Activated naive CD8-positive, alpha-beta T cell treated with anti-CD3 and anti-CD28 coated beads, Interleukin-2, amount 50 U/mL, for 24 hours (primary cell): ENCODE results near the gene ZMYM2.
"Not testable (repeated sequence)": the region's sequence is repeated elsewhere in the genome, so short reads cannot be mapped to it uniquely, and the experiment has no call there.

Source experiments
- ATAC-seq: fragments of 150-1000 bp; cut with Tn5 transposase; one replicate; pipeline ENCODE4 v1.10.0; 2021
- DNase-seq: peaks from one replicate; pipeline ENCODE4 v3.0.0; 2021
- H3K27ac Mint-ChIP-seq: one replicate; pipeline ENCODE4 v1.8.0; 2021; ENCODE audit warnings: mild to moderate bottlenecking, mixed read lengths
- H3K27me3 Mint-ChIP-seq: one replicate; pipeline ENCODE4 v1.8.0; 2021; ENCODE audit warnings: mixed read lengths
- H3K36me3 Mint-ChIP-seq: one replicate; pipeline ENCODE4 v1.8.0; 2021; ENCODE audit warnings: low read depth, mixed read lengths
- H3K4me1 Mint-ChIP-seq: one replicate; pipeline ENCODE4 v1.8.0; 2021; ENCODE audit warnings: mixed read lengths
- H3K4me3 Mint-ChIP-seq: one replicate; pipeline ENCODE4 v1.8.0; 2021; ENCODE audit warnings: mild to moderate bottlenecking, moderate library complexity, mixed read lengths
- H3K9me3 Mint-ChIP-seq: one replicate; pipeline ENCODE4 v1.8.0; 2021; ENCODE audit warnings: mixed read lengths

The ZMYM2 gene

DNA sequence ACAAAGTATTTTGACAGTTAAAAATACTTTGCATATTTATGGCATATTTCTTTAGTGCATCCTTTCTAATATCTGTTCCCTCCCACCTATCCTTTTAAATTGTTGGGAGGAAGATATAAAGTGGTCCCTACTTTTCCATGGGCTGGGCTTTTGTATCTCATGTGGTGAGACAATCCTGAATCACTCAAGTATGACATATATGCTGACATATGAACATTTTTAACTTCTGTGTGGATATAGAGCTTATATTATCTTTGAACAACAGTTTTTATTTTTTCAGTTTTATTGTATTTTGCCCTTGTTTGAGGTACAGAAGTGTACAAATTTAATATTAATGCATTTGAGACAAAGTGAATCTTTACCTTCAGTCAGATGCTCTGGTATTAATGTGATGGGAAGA, 3.4 kb downstream of the ZMYM2 start:
- Mint-ChIP-seq H3K36me3 (peaks cover 20% of the 10 kb centered on the region), H3K4me3 (peak overlapping the region; percentile 45), H3K9me3 (no peaks in the 10 kb centered on the region)

GRCh38 chr13:19962894-19963293, 4.4 kb downstream of the ZMYM2 start:
- no peak overlapping the region for H3K27ac Mint-ChIP-seq
- peaks cover 52% of the 10 kb centered on the region for H3K4me1 Mint-ChIP-seq
- H3K36me3 Mint-ChIP-seq: peaks cover 28% of the 10 kb centered on the region
- H3K9me3 Mint-ChIP-seq: no peaks in the 10 kb centered on the region
- no peaks in the 10 kb centered on the region for H3K27me3 Mint-ChIP-seq
- DNase-seq (no peak), ATAC-seq (no peak)
- no peak overlapping the region for H3K4me3 Mint-ChIP-seq

More for the DNA sequence above, 3.4 kb downstream of the ZMYM2 start:
- H3K4me1 Mint-ChIP-seq: peaks cover 53% of the 10 kb centered on the region
- ATAC-seq: no peak
- no peaks in the 10 kb centered on the region for H3K27me3 Mint-ChIP-seq
- no peak overlapping the region for H3K27ac Mint-ChIP-seq
- no peak for DNase-seq

GRCh38 chr13:19967621-19968020, 9.1 kb downstream of the ZMYM2 start:
- H3K9me3 Mint-ChIP-seq: no peaks in the 10 kb centered on the region
- H3K4me1 Mint-ChIP-seq: peaks cover 29% of the 10 kb centered on the region
- no peak for DNase-seq
- no peaks in the 10 kb centered on the region for H3K27me3 Mint-ChIP-seq
- no peak for ATAC-seq
- H3K27ac Mint-ChIP-seq: no peak overlapping the region
- H3K36me3 Mint-ChIP-seq: peaks cover 29% of the 10 kb centered on the region
- no peak overlapping the region for H3K4me3 Mint-ChIP-seq

DNA sequence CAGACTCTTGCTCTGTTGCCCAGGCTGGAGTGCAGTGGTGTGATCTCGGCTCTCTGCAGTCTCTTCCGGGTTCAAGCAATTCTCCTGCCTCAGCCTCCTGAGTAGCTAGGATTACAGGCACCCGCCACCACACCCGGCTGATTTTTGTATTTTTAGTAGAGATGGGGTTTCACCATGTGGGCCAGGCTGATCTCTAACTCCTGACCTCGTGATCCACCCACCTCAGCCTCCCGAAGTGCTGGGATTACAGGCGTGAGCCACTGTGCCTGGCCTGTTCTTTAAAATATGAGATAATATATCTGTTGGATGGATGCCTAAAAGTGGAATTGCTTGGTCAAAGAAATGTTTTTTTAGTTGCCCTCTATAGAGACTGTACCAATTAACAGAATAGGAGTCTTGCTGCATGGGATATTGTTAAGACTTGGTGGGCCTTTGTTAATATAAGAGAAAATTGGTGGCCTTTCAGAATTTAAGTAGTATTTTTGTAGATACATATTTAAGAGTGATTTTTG, 16.0 kb downstream of the ZMYM2 start:
- Mint-ChIP-seq H3K9me3 (peaks cover 20% of the 10 kb centered on the region), H3K36me3 (peaks cover 59% of the 10 kb centered on the region), H3K27ac (peak overlapping the region; percentile 5), H3K4me1 (peaks cover 17% of the 10 kb centered on the region)
- H3K4me3 Mint-ChIP-seq, ATAC-seq, H3K27me3 Mint-ChIP-seq, DNase-seq: not testable (repeated sequence)

GRCh38 chr13:19978831-19979437, 20.4 kb downstream of the ZMYM2 start:
- Mint-ChIP-seq H3K9me3 (peaks cover 21% of the 10 kb centered on the region), H3K4me1 (peaks cover 24% of the 10 kb centered on the region), H3K36me3 (peaks cover 61% of the 10 kb centered on the region), H3K27me3 (no peaks in the 10 kb centered on the region), H3K27ac (no peak overlapping the region), H3K4me3 (no peak overlapping the region)
- ATAC-seq (no peak), DNase-seq (no peak)

- peaks cover 26% of the 10 kb centered on the region for H3K4me1 Mint-ChIP-seq
- peaks cover 39% of the 10 kb centered on the region for H3K36me3 Mint-ChIP-seq
- no peaks in the 10 kb centered on the region for H3K27me3 Mint-ChIP-seq
- no peak for DNase-seq
- H3K9me3 Mint-ChIP-seq: peaks cover 16% of the 10 kb centered on the region
- no peak overlapping the region for H3K27ac Mint-ChIP-seq
- no peak for ATAC-seq
- no peak overlapping the region for H3K4me3 Mint-ChIP-seq
Observed at GRCh38 chr13:19981685-19982238, 23.2 kb downstream of the ZMYM2 start.

GRCh38 chr13:19982447-19983043, 24.0 kb downstream of the ZMYM2 start:
- no peak for DNase-seq
- Mint-ChIP-seq H3K4me3 (no peak overlapping the region), H3K27me3 (no peaks in the 10 kb centered on the region), H3K27ac (no peak overlapping the region), H3K4me1 (peaks cover 26% of the 10 kb centered on the region), H3K36me3 (peaks cover 32% of the 10 kb centered on the region), H3K9me3 (peaks cover 12% of the 10 kb centered on the region)
- no peak for ATAC-seq

DNA sequence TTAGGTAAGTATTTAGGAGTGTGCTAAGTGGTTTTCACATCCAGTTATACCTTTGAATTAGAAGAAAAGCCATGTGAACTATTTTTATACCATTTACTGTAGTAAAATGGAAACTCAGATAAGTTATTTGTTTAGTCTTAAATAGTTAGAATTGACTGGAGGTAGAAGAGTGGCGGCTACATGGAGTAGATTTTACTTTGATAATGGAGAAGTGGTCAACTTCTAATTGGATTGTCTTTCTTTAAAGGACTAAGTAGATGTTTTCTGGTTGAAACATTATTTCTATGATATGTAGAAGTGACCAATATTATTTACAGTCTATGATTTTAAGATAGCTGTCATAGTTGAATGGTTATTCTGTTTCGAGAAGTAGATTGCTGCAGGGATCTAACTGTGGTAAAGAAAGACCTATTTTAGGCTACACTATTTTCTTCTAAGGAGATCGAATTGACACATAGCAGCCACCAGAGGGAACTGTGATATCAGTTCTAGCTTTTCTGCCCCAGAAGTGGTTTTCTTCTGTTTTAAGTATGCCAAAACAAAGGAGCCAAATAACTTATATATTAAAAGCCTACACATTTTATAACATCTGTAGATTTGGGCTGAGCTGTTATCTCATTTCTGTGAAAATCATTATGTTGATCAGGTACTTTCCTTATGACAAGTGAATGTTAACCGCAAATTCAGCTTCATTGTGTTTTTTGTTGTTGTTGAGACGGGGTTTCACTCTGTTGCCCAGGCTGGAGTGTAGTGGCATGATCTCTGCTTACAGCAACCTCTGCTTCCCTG, 26.1 kb downstream of the ZMYM2 start:
- no peak for DNase-seq
- no peak overlapping the region for H3K4me3 Mint-ChIP-seq

GRCh38 chr13:19985219-19985556, 26.7 kb downstream of the ZMYM2 start:
- no peaks in the 10 kb centered on the region for H3K27me3 Mint-ChIP-seq
- H3K27ac Mint-ChIP-seq: no peak overlapping the region
- ATAC-seq: no peak
- DNase-seq: no peak
- H3K4me1 Mint-ChIP-seq: peaks cover 40% of the 10 kb centered on the region
- H3K36me3 Mint-ChIP-seq: peaks cover 9% of the 10 kb centered on the region
- no peak overlapping the region for H3K4me3 Mint-ChIP-seq
- H3K9me3 Mint-ChIP-seq: no peaks in the 10 kb centered on the region

More for the DNA sequence above, 26.1 kb downstream of the ZMYM2 start:
- H3K9me3 Mint-ChIP-seq: peaks cover under 1% of the 10 kb centered on the region
- ATAC-seq: no peak
- H3K27ac Mint-ChIP-seq: peak overlapping the region; percentile 25
- no peaks in the 10 kb centered on the region for H3K27me3 Mint-ChIP-seq
- H3K36me3 Mint-ChIP-seq: peaks cover 13% of the 10 kb centered on the region
- H3K4me1 Mint-ChIP-seq: peaks cover 35% of the 10 kb centered on the region

GRCh38 chr13:19991531-19991930, 33.0 kb downstream of the ZMYM2 start:
- Mint-ChIP-seq H3K4me1 (peaks cover 28% of the 10 kb centered on the region), H3K4me3 (no peak overlapping the region), H3K27ac (peak overlapping the region; percentile 37), H3K27me3 (no peaks in the 10 kb centered on the region), H3K36me3 (peaks cover 25% of the 10 kb centered on the region), H3K9me3 (no peaks in the 10 kb centered on the region)
- ATAC-seq (no peak), DNase-seq (no peak)

GRCh38 chr13:19993024-19993423, 34.5 kb downstream of the ZMYM2 start:
- Mint-ChIP-seq H3K4me1 (peaks cover 29% of the 10 kb centered on the region), H3K9me3 (no peaks in the 10 kb centered on the region), H3K27me3 (no peaks in the 10 kb centered on the region), H3K27ac (no peak overlapping the region), H3K36me3 (peaks cover 34% of the 10 kb centered on the region), H3K4me3 (no peak overlapping the region)
- DNase-seq (no peak), ATAC-seq (no peak)

- H3K4me3 Mint-ChIP-seq: no peak overlapping the region
- H3K27me3 Mint-ChIP-seq: no peaks in the 10 kb centered on the region
- ATAC-seq (no peak), DNase-seq (no peak)
- H3K36me3 Mint-ChIP-seq: peaks cover 47% of the 10 kb centered on the region
- H3K27ac Mint-ChIP-seq: no peak overlapping the region
- H3K9me3 Mint-ChIP-seq: no peaks in the 10 kb centered on the region
- peaks cover 23% of the 10 kb centered on the region for H3K4me1 Mint-ChIP-seq
Observed at GRCh38 chr13:19998960-19999359, 40.4 kb downstream of the ZMYM2 start.

- DNase-seq (no peak), ATAC-seq (no peak)
- peaks cover 23% of the 10 kb centered on the region for H3K4me1 Mint-ChIP-seq
- H3K27me3 Mint-ChIP-seq: no peaks in the 10 kb centered on the region
- H3K36me3 Mint-ChIP-seq: peaks cover 47% of the 10 kb centered on the region
- H3K4me3 Mint-ChIP-seq: no peak overlapping the region
- H3K27ac Mint-ChIP-seq: no peak overlapping the region
- no peaks in the 10 kb centered on the region for H3K9me3 Mint-ChIP-seq
Observed at GRCh38 chr13:20000062-20000552, 41.6 kb downstream of the ZMYM2 start.

DNA sequence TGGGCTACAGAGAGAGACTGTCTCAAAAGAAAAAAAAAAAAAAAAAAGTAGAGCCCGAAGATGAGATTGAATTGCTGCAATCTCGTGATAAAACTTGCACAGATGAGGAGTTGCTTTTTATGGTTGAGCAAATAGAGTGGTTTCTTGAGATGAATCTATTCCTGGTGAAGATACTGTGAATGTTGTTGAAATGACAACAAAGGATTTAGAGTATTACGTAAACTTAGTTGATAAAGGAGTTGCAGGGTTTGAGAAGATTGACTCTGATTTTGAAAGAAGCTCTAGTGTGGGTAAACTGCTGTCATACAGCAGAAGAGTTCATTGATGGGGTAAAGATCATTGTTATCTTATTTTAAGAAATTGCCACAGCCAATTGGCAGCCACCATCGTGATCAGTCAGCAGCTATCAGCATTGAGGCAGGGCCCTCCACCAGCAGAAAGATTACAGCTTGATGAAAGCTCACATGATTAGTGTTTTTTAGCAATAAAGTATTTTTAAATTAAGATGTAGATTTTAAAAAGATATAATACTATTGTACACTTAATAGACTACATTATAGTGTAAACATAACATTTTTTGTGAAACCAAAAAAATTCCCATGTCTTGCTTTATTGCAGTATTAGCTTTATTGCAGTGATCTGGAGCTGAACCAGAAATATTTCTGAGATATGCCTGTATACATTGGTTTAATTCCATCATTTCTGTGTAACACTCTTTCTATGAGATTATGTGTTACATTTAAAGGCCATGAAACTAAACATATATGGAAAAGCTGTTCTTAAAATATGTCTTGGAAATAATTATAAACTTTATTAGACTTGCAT, 43.1 kb downstream of the ZMYM2 start:
- ATAC-seq (no peak), DNase-seq (no peak)
- H3K4me3 Mint-ChIP-seq: no peak overlapping the region
- peaks cover 21% of the 10 kb centered on the region for H3K4me1 Mint-ChIP-seq
- H3K27me3 Mint-ChIP-seq: no peaks in the 10 kb centered on the region
- H3K27ac Mint-ChIP-seq: no peak overlapping the region
- no peaks in the 10 kb centered on the region for H3K9me3 Mint-ChIP-seq
- peaks cover 44% of the 10 kb centered on the region for H3K36me3 Mint-ChIP-seq
